Stimulated activated naive CD4-positive, alpha-beta T cell treated with Interleukin-2 at 50 U/mL for 16 hours (primary cell): Measurements from ENCODE around the gene C1QBP.
"Not testable (repeated sequence)": the region's sequence is repeated elsewhere in the genome, so short reads cannot be mapped to it uniquely, and the experiment has no call there.

Source experiments
- DNase-seq: peaks from one replicate; lab custom pipeline; 2025; lab: John Stamatoyannopoulos, UW

C1QBP gene

DNA sequence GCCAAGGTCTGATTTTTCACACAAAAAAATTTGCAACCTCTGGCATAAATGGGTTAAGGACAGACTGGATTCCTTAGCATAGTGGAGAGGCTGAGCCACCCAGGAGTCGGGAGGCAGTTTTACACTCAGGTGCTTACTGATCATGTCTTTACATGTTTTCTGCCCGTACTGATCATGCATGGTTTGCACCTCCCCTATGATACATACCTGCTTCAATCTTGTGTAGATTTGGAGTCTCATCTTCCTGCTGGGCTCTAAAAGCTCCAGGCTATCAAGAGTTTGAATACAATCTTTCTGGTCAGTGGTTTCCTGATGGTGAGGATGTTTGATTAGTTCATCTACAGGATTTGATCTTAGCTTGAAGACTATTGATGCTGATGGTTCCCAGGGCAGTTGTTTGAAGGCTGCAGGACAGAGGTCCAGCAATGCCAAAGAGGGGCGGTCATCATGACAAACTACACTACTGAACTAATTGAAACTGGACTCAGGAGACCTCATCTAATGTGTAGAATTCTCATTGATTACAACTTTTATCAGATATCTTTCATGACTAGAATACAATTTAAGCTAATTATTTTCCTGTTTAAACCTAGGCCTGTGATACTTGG, 6.9 kb downstream of the C1QBP start:
- DNase-seq: no peak

DNA sequence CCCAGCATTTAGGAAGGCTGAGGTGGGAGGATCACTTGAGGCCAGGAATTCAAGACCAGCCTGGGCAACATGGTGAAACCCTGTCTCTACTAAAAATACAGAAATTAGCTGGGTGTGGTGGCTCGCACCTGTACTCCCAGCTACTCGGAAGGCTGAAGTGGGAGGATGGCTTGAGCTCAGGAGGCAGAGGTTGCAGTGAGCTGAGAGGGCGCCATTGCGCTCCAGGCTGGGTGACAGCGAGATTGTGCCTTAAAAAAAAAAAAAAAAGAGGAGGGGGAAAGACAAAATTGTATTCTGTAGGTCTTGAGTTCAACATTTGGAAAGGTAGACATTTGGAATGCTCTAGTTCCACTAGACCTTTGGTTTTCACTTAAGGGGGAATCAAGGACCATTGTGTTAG, 7.7 kb downstream of the C1QBP start:
- DNase-seq: not testable (repeated sequence)

DNA sequence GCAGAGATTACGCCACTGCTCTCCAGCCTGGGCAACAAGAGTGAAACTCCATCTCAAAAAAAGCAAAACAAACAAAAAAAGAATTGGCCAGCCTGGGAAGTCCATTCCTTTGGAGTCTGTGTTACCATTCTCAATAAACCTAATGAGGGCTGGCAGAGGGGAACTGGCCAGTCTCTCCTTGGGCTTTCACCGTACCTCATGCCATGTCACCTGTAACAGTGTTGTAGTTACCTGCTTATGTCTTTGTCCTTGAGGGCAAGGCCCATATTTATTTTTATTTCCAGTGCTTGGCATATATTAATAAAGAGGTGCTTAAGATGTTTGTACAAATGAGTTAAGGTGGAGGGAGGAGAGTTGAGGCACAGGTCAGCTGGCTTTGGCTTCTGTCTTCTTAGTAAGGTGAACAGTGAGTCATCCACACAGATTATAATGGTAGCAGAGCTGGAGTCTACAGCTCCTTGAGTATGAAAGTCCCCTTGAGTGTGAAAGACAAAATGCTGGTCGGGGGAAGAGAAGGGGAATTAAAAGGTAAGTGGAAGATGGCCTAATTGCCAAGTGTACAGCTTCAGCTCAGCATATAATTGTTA, 8.4 kb downstream of the C1QBP start:
- DNase-seq: no peak

DNA sequence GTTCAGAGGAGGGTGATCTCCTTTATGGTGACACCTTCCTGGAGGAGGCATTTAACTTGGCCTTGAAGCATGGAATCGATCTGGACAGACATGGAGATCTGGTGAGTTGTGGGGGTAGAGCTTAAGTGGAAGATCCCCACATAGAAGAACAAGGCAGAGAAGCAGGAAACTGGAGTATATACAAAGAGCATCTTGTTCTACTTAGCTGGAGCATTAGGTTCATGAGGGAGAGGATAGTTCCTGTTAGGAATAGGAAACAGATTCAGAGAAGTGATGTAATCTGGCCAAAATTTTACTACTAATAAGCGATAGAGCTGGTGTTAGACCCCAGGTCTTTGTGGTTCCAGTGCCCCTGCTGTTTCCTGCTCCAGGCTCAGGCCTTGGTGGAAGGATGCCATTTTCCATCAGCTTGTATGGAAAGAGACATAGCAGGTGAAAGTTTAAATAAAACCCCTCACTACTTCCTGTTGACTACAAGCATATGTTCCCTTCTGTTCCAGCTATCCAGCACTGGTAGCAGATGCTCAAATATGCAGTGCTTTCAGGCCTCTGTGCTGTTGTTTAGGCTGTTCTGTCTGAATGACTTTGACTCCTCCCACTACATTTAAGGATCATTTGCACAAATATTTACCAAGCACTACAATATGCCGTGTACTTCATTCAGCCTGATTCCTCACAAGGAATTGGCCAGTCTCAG, 9.6 kb downstream of the C1QBP start:
- DNase-seq: no peak

DNA sequence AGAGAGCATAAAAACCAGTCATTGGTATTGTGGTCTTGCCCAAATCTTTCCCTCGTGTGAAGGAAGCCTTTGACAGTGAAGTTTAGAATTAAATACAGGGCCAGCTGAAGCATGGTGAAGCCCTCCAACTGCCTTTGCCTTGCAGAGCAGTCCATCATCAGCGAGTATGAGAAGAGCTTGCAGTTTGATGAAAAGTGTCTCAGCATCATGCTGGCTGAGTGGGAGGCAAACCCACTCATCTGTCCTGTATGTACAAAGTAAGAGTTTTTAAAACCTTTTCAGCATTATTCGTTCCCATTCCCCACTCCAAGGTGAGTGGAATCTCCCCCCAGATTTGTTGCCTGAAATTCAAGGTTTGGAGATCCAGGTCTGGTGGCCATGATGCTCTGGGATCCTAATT, 13.1 kb downstream of the C1QBP start:
- DNase-seq: no peak

DNA sequence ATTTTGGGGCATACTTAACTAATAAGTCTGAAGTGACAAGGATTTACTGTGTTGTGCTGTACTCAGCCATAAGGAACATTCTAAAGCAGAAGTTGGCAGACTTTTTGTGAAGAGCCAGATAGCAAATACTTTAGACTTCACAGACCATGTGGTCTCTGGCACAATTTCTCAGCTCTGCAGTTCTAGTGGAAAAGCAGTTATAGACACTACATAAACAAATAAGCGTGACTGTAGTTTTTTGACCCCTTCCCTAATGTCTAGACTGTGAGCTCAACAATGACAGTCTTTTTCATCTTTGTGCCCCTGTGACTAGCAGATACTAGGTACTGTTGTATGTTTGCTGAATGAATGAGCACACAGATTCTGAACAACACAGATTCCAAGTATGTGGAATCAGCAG, 14.0 kb downstream of the C1QBP start:
- no peak for DNase-seq

DNA sequence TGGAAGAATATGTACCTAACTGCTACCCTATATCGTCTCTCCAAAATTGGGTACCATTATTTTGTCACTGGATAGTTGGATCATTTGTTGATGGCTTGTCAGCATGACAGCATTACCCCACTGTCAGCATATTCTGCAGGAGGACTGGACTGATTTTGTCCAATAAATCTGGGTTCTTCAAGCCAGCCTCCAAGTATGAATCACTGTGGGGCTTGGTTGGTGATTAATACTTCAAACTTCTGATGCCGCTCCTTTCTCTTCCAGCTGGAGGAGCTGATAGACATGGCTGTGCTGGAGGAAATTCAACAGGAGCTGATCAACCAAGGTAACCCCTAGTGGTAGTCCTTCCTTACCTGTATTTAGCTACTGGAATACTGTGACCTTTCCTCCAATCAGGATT, 16.4 kb downstream of the C1QBP start:
- no peak for DNase-seq

DNA sequence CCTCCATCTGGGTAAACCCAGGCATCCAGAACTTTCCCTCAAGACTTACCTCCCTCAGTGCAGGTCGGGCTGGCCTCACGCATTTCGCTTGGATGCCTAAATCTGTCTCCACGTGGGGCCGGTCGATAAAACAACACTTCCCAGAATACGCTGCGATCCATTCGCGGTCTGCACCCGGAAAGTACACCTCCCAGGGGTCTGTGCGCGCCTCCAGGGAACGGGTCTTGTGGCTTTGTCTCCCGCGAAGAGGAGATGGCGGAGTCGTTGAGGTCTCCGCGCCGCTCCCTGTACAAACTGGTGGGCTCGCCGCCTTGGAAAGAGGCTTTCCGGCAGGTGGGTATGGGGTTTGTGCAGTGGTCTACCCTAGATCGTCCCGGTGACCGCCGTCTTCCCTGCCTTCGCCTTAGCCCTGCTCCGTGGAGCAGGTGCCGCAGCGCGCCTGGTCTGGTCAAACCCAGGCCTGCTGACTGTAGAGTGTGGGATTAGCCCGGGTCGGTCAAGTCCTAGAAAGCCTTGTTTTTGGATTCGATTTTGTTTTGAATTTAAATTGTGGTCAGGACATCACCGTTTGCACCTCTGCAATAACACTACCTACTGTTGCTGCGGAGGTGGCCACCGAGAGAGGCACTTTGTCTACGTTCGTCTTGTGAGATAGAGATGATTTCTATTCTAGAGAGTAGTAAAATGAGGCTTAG, 18.8 kb downstream of the C1QBP start, which contains the start of gene RPAIN:
Gene RPAIN (plus strand): TSS at position 224 of the 695 bp plus-strand sequence. CDS start 29 bp downstream, at position 253.
- peak; percentile 89 for DNase-seq

DNA sequence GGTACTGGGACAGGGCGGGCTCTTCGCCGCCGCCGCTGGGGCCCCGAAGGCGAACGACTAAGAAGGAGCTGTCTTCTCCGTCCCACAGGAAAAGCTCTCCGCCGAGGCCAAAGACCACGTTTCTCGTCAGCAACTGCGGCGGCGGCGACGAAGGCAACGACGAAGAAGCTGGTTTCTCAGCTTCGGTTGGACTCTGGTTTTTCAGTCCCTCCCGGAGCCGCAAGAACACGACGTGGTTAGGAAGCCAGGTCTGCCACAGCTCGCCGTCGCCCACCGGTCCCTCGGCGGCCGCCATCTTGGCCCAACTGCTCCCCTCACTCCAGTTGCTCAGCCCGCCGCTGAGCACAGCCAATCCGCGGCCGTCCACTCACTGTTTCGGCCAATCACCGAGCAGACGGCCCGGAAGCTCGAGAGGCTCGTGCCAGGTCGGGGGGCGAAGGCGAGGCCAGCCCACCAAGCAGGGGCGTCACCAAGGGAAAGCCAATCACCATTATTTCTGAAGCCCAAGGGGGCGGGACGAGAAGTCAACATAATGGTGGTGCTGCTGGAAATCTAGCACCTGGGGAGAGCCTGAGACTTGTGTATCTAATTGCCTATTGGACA, 19.5 kb downstream of the C1QBP start, which contains the start of gene NUP88:
Gene NUP88 (minus strand): TSS at position 307 of the 603 bp plus-strand sequence. CDS start 12 bp downstream, at position 295.
- DNase-seq: peak; percentile 97

DNA sequence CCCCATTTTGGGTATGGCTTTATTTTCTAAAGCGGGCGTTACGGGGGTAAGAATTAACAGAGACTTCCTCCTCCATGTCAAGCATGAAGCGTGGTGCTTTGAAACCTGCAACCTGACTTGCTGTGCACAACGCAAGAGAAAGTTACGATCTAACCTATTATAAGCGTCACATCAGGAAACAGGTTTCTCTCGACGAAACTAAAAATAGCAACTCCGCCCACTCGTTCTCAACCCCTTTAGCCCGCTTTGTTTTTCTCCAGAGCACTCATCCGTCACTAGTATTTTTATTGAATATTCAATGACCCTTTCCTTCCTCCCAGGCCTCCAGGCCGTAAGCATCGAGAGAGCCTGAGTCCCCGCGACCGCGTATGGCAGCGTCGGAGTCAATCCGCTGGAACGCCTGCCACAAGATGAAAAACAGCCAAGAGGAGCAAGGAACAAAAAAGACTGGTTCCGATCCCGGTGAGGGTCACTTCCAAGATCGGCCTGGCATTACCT, 20.0 kb downstream of the C1QBP start:
- DNase-seq: peak; percentile 74

DNA sequence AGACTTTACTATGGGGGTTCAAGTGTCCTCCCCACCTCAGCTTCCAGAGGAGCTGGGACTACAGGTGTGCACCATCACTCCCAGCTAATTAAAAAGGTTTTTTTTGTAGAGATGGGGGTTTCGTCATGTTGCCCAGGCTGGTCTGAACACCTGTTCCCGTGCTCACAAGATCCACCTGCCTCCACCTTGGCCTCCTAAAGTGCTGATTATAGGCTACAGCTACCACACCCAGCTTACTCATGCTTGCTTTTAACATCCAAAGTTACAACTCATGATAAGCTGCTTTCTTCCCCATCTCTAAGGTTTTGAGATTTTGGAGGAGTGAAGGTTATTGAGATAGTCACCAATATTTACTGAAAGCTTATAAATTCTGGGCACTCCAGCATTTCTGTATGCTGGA, 22.1 kb downstream of the C1QBP start:
- DNase-seq: no peak

DNA sequence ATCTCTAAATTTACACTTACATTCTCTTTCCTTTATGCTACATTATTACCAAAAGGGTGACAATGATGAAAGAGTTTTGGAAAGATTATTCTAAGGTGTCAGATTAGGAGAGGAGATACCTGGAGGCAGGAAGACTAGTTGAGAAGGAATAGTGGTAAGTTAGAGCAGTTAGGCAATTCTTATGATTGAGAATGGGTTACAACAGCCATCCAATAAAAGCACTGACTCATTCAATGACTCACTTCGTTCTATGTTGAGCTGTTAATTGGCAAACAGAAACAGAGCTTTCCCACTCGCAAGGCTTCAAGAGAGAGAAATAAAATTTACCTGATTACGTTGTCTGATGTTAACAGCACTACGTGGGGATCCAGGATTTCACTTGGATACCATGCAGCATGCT, 25.3 kb downstream of the C1QBP start:
- DNase-seq: no peak

DNA sequence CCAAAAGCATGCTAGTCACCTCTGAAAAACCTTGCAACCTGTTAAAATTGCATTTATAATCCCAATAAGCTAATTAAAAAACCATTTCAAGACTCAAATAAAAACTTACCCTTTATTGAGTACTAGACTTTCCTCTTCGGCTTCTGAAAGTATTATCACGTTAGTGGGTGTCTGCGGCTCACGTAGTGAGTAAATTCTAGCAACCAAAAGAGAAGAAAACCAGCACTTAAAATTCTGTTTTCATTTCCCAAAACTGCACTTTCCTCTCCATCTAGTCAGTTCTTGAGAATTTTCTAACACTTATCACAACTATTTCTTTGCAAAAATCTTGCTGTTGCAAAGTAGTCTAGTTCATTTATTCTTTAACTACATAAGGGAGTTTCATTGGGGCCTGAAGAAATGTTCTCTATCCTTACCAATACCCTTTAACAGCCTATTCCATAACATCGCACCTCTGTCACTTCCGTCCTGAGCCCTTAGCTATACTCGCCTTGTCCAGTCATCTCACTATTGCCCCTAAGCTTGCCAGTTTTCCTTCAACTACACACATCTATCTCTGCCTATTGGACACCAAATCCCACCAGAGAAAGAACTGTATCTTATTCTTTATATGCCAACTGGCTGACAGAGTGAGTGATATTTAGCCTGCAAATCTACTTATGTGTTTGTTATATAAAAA, 28.2 kb downstream of the C1QBP start:
- DNase-seq: no peak

DNA sequence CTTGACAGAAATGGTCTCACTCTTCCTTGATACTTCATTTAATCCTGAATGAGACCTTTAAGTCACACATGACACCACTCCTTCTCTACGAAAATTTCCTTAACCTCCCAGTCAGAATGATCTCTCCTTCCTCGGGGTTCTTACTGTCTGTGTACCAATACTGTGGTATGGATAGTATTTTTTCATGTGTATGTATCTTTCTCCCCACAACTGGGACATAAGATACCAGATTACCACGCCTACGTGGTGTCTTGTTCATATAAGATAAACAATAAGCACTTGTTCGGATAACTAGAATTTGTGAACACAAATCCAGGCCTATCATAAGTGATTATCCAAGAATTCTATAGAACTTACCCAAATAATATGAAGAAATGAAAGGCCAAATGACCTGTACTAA, 30.8 kb downstream of the C1QBP start:
- no peak for DNase-seq

DNA sequence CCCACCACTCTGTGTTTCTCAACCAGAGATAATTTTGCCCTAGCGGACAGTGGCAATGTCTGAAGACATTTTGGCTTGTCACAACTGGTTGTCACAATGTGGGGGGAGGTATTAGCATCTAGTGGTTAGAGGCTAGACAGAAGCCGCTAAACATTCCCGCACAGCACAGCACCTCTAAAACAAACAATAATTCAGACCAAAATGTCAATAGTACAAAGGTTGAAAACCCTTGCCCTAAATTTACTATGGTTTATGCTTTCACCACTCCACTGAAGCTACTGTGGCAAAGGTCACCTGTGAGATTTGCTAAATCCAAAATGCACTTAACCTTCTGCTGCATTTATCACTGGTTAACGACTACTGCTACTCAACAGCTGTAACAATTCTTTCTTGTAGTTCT, 33.6 kb downstream of the C1QBP start:
- no peak for DNase-seq

DNA sequence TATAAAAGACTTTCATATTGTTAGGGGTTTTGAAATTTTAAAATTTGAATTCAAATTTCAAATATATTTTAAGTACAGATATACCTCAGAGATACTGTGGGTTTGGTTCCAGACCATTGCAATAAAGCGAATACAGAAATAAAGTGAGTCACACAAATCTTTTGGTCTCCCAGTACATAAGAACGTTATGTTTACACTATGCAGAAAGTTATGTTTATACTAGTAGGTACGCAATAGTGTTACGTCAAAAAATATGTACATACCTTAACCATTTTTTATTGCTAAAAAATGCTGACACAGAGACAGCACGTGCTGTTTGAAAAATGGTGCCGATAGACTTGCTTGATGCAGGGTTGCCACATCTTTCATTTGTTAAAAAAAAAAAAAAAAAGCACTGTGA, 39.2 kb downstream of the C1QBP start:
- DNase-seq: no peak

DNA sequence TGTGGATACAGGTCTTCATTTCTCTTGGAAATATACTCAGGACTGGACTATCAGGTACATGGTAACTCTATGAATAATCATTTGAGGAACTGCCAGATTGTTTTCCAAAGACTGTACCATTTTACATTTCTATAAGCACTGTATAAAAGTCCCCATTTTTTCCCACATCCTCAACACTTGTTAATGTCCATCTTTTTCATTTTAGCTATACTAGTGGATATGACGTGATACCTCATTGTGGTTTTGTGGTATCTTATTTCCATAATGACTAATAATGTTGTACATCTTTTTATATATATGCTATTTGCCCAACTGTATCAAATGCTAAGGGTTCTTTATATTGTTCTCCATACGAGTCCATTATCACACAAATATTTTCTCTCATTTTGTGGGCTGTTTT, 42.3 kb downstream of the C1QBP start:
- no peak for DNase-seq

DNA sequence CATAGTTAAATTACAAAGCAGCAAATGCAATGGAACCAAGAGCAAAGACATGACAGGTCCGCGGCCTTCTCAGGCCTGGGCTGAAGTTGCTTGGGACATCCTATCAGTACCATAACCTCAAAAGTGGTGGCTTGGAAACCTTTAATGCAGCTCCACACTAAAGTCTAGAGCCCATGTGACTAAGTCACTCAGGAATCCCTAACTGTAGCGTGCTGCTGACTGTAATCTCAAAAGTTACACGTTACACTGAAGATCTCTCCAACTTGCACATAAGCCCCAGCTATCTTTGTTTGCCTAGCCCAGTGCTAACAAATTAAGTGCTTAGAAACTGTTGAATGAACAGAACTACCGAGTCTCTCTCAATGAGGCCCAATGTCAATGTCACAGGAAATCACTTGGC, 47.3 kb downstream of the C1QBP start:
- no peak for DNase-seq
